ENCODE data around the gene OGFOD2.

Gene OGFOD2

GRCh38 chr12:122984612-122985337, 9.7 kb downstream of the OGFOD2 start:
- no peak for DNase-seq (ENCODE audit: low spot score)
- TF ChIP-seq CTCF (IDR thresholded peaks at IDR 0.05; ENCODE audit: borderline replicate concordance, control extremely low read depth, extremely low read depth, insufficient read depth, missing control alignments), result no peak
- in situ Hi-C loops (cut with MboI; ENCODE audit: low sequenced_read_pairs, unreplicated experiment), result no loop called here

GRCh38 chr12:122985338-122986257, 10.6 kb downstream of the OGFOD2 start:
- no peak for DNase-seq (ENCODE audit: low spot score)
- no peak for TF ChIP-seq CTCF (IDR thresholded peaks at IDR 0.05; ENCODE audit: borderline replicate concordance, control extremely low read depth, extremely low read depth, insufficient read depth, missing control alignments)
- in situ Hi-C loops (cut with MboI; ENCODE audit: low sequenced_read_pairs, unreplicated experiment), result no loop called here

GRCh38 chr12:122986258-122986871, 11.3 kb downstream of the OGFOD2 start:
- in situ Hi-C loops (cut with MboI; ENCODE audit: low sequenced_read_pairs, unreplicated experiment), result no loop called here
- DNase-seq (ENCODE audit: low spot score), result no peak
- TF ChIP-seq CTCF (IDR thresholded peaks at IDR 0.05; ENCODE audit: borderline replicate concordance, control extremely low read depth, extremely low read depth, insufficient read depth, missing control alignments), result no peak

GRCh38 chr12:122987086-122987951, 12.3 kb downstream of the OGFOD2 start:
- in situ Hi-C loops (cut with MboI; ENCODE audit: low sequenced_read_pairs, unreplicated experiment), result no loop called here
- TF ChIP-seq CTCF (IDR thresholded peaks at IDR 0.05; ENCODE audit: borderline replicate concordance, control extremely low read depth, extremely low read depth, insufficient read depth, missing control alignments), result no peak
- no peak for DNase-seq (ENCODE audit: low spot score)

GRCh38 chr12:122988036-122988435, 13.0 kb downstream of the OGFOD2 start:
- DNase-seq (ENCODE audit: low spot score), result no peak
- in situ Hi-C loops (cut with MboI; ENCODE audit: low sequenced_read_pairs, unreplicated experiment), result no loop called here
- no peak for TF ChIP-seq CTCF (IDR thresholded peaks at IDR 0.05; ENCODE audit: borderline replicate concordance, control extremely low read depth, extremely low read depth, insufficient read depth, missing control alignments)
